HepG2 (cell line): ENCODE data around the gene RUSC1. TPM values are rescaled to one million over a fixed set of nuclear protein-coding genes. Genes with fewer than 3 reads are reported as not detected.

Experiments
- ARID5B ChIP-seq: IDR thresholded peaks from 2 replicates; pipeline ENCODE4 v1.4.0; 2020; ENCODE audit warnings: mild to moderate bottlenecking, missing genetic modification reagents
- CC2D1A ChIP-seq: sonication (generic); formaldehyde crosslinking; IDR thresholded peaks from 2 replicates; pipeline ENCODE4 v1.8.1; 2023; ENCODE audit warnings: mild to moderate bottlenecking, missing genetic modification reagents
- DPF2 ChIP-seq: sonication (generic); formaldehyde crosslinking; IDR thresholded peaks from 2 replicates; pipeline ENCODE4 v1.4.0; 2020; ENCODE audit warnings: mild to moderate bottlenecking, low read depth, missing genetic modification reagents, borderline replicate concordance
- EHMT2 ChIP-seq: fragments of 200-600 bp; sonication (generic); IDR thresholded peaks from 2 replicates; pipeline ENCODE4 v1.7.0; 2017; ENCODE audit warnings: antibody characterized with exemption, low read depth, low read length, borderline replicate concordance
- ELF4 ChIP-seq: sonication (generic); formaldehyde crosslinking; IDR thresholded peaks from 2 replicates; pipeline ENCODE4 v1.5.0; 2020; ENCODE audit warnings: missing genetic modification reagents, mild to moderate bottlenecking, moderate library complexity, borderline replicate concordance
- FLYWCH1 ChIP-seq: sonication (generic); formaldehyde crosslinking; IDR thresholded peaks from 2 replicates; pipeline ENCODE4 v1.8.1; 2023; ENCODE audit warnings: mild to moderate bottlenecking, missing genetic modification reagents
- GLI4 ChIP-seq: sonication (generic); formaldehyde crosslinking; IDR thresholded peaks from 2 replicates; pipeline ENCODE4 v1.5.1; 2020; ENCODE audit warnings: missing genetic modification reagents, mild to moderate bottlenecking, moderate library complexity, borderline replicate concordance
- HNF4A ChIP-seq: sonication (generic); formaldehyde crosslinking; IDR thresholded peaks from 2 replicates; pipeline ENCODE4 v1.4.0; 2020; ENCODE audit warnings: missing genetic modification reagents
- MLX ChIP-seq: IDR thresholded peaks from 2 replicates; pipeline ENCODE4 v1.6.1; 2016
- NR0B2 ChIP-seq: sonication (generic); formaldehyde crosslinking; IDR thresholded peaks from 2 replicates; pipeline ENCODE4 v1.4.0; 2020; ENCODE audit warnings: mild to moderate bottlenecking, missing genetic modification reagents
- REL ChIP-seq: sonication (generic); formaldehyde crosslinking; conservative IDR thresholded peaks from 2 replicates; pipeline ENCODE4 v1.8.0; 2022; ENCODE audit warnings: mild to moderate bottlenecking, missing genetic modification reagents, moderate library complexity
- SMAD3 ChIP-seq: sonication (generic); formaldehyde crosslinking; IDR thresholded peaks from 2 replicates; pipeline ENCODE4 v1.4.0; 2020; ENCODE audit warnings: missing genetic modification reagents
- TP53 ChIP-seq: sonication (generic); formaldehyde crosslinking; conservative IDR thresholded peaks from 2 replicates; pipeline ENCODE4 v1.4.0; 2020; ENCODE audit warnings: missing genetic modification reagents
- ZBTB26 ChIP-seq: IDR thresholded peaks from 2 replicates; pipeline ENCODE4 v1.6.1; 2016; ENCODE audit warnings: missing compliant biosample characterization, missing genetic modification reagents, borderline replicate concordance
- ZBTB42 ChIP-seq: sonication (generic); formaldehyde crosslinking; IDR thresholded peaks from 2 replicates; pipeline ENCODE4 v1.5.0; 2020; ENCODE audit warnings: mild to moderate bottlenecking, missing genetic modification reagents
- ZNF512B ChIP-seq: sonication (generic); formaldehyde crosslinking; IDR thresholded peaks from 2 replicates; pipeline ENCODE4 v1.5.1; 2020; ENCODE audit warnings: missing genetic modification reagents, mild to moderate bottlenecking, borderline replicate concordance
- ZNF674 ChIP-seq: sonication (generic); formaldehyde crosslinking; IDR thresholded peaks from 2 replicates; pipeline ENCODE4 v1.5.0; 2020; ENCODE audit warnings: low read depth, mild to moderate bottlenecking, missing genetic modification reagents
- ZNF691 ChIP-seq: sonication (generic); formaldehyde crosslinking; IDR thresholded peaks from 2 replicates; pipeline ENCODE4 v1.4.0; 2020; ENCODE audit warnings: missing genetic modification reagents, low read depth, mild to moderate bottlenecking, borderline replicate concordance
- polyA plus RNA-seq, 8 experiments: library from polyadenylated mRNA; depleted of rRNA in 3 of 8; stranded (reverse) in 7 of 8; unstranded in 1 of 8; fragments of >200 nt; fragmentation: Illumina TruSeq in 4 of 8; extraction: Trizol in 4 of 8; gene quantifications; 2 replicates each; pipeline versions ENCODE4 v1.2.1 to v1.2.3, GENCODE V29; 2011 to 2016; ENCODE audit warnings: low read depth in 4 of 8, missing spikeins in 1 of 8, mixed read lengths in 1 of 8; ENCODE audit not compliant: insufficient read depth in 1 of 8
- total RNA-seq, 5 experiments: library from RNA; depleted of rRNA; stranded (reverse); fragments of >200 nt; fragmentation: Illumina TruSeq; extraction: Trizol; gene quantifications; 2 replicates each; pipeline ENCODE4 v1.2.3, GENCODE V29; 2016; ENCODE audit warnings: low read depth in 1 of 5

Gene RUSC1
- total and polyA plus RNA-seq, 2 of the 13 experiments (the other 11 are each of a cell fraction or from before 2014, with no cell fraction given) = 18.7 to 20.4 TPM

GRCh38 chr1:155300553-155301329, 20.0 kb upstream of the RUSC1 start (continued):
- TF ChIP-seq ELF4 (CRISPR knock-in tag) (0 out of 2 replicates have a peak, but pooled peaks have one; percentile 27), ARID5B (CRISPR knock-in tag) (peak; percentile 86), EHMT2 (no peak; the same call in 1 of the 2 replicates), REL (no peak), FLYWCH1 (CRISPR knock-in tag) (no peak), ZBTB26 (CRISPR knock-in tag) (peak; percentile 84), ZNF691 (CRISPR knock-in tag) (peak; percentile 90; the same call in 1 of the 2 replicates), SMAD3 (CRISPR knock-in tag) (peak; percentile 84), MLX (CRISPR knock-in tag) (peak; percentile 100), HNF4A (peak; percentile 98), ZNF512B (CRISPR knock-in tag) (no peak), ZNF674 (no peak), DPF2 (CRISPR knock-in tag) (0 out of 2 replicates have a peak, but pooled peaks have one; percentile 63), ZBTB42 (CRISPR knock-in tag) (no peak), GLI4 (CRISPR knock-in tag) (peak; percentile 64; the same call in 1 of the 2 replicates), NR0B2 (CRISPR knock-in tag) (no peak), TP53 (CRISPR knock-in tag) (peak; percentile 76; the same call in 1 of the 2 replicates), CC2D1A (CRISPR knock-in tag) (no peak)
